GM13976 (cell line): Measurements from ENCODE around the gene KRT1.

ENCODE experiments used
- DNase-seq: peaks from one replicate; pipeline ENCODE4 v3.0.0; 2012; ENCODE audit warnings: low spot score
- CTCF ChIP-seq: IDR thresholded peaks from 2 replicates; pipeline ENCODE4 v1.5.1; 2012; ENCODE audit warnings: borderline replicate concordance, mild to moderate bottlenecking; ENCODE audit not compliant: insufficient read depth; ENCODE audit errors: extremely low read depth, missing control alignments, control extremely low read depth
- in situ Hi-C: fragments of 300-500 bp; cut with MboI; formaldehyde crosslinking; loops from one replicate; pipeline ENCODE4 v1.12.0; 2022; ENCODE audit warnings: low sequenced_read_pairs, mixed read lengths, inconsistent platforms; ENCODE audit not compliant: unreplicated experiment

The KRT1 gene

GRCh38 chr12:52632656-52633055 lies 47.6 kb downstream of the KRT1 start:
- in situ Hi-C loops = no loop called here
- no peak for DNase-seq
- no peak for TF ChIP-seq CTCF

- in situ Hi-C loops = no loop called here
- TF ChIP-seq CTCF = no peak
- DNase-seq = no peak
Observed at GRCh38 chr12:52631676-52632459, 48.3 kb downstream of the KRT1 start.

GRCh38 chr12:52631264-52631663 lies 48.9 kb downstream of the KRT1 start:
- in situ Hi-C loops = no loop called here
- DNase-seq = no peak
- no peak for TF ChIP-seq CTCF

- no peak for TF ChIP-seq CTCF
- in situ Hi-C loops = no loop called here
Observed at GRCh38 chr12:52630599-52631200, 49.5 kb downstream of the KRT1 start.

GRCh38 chr12:52630008-52630500 lies 50.2 kb downstream of the KRT1 start:
- no peak for DNase-seq
- in situ Hi-C loops = no loop called here
- no peak for TF ChIP-seq CTCF

More at GRCh38 chr12:52630599-52631200, 49.5 kb downstream of the KRT1 start:
- no peak for DNase-seq

- in situ Hi-C loops = no loop called here
- TF ChIP-seq CTCF = no peak
Observed at GRCh38 chr12:52629281-52630007, 50.8 kb downstream of the KRT1 start.

More at GRCh38 chr12:52629281-52630007, 50.8 kb downstream of the KRT1 start:
- no peak for DNase-seq
